Mesenchymal stem cell (in vitro differentiated cells and primary cell): ENCODE results near the gene GRAP2.
"Not testable (repeated sequence)": the region's sequence is repeated elsewhere in the genome, so short reads cannot be mapped to it uniquely, and the experiment has no call there.

Experiments
- DNase-seq: peaks from one replicate; pipeline ENCODE4 v3.0.0-alpha.2; 2013
- H2AFZ ChIP-seq: one replicate; pipeline ENCODE4 v1.6.1; 2013; ENCODE audit warnings: low read depth, mild to moderate bottlenecking, control low read depth, inconsistent platforms, low read length, moderate library complexity
- H2AK5ac ChIP-seq: 2 replicates; pipeline ENCODE4 v1.6.1; 2013; ENCODE audit warnings: low read length, moderate library complexity, mild to moderate bottlenecking, inconsistent platforms; ENCODE audit not compliant: severe bottlenecking
- H2BK120ac ChIP-seq: one replicate; pipeline ENCODE4 v1.6.1; 2013; ENCODE audit warnings: low read depth, mild to moderate bottlenecking, inconsistent platforms, low read length, moderate library complexity
- H2BK12ac ChIP-seq, 2 experiments: one replicate each; pipeline ENCODE4 v1.6.1; 2013; ENCODE audit warnings: inconsistent platforms in 2 of 2, low read length in 2 of 2, mild to moderate bottlenecking in 2 of 2, moderate library complexity in 2 of 2, control low read depth in 1 of 2
- H2BK15ac ChIP-seq: one replicate; pipeline ENCODE4 v1.6.1; 2013; ENCODE audit warnings: mild to moderate bottlenecking, low read depth, inconsistent platforms; ENCODE audit not compliant: poor library complexity, severe bottlenecking
- H2BK5ac ChIP-seq: 2 replicates; pipeline ENCODE4 v1.6.1; 2013; ENCODE audit warnings: low read depth, mild to moderate bottlenecking, low read length, control low read depth, inconsistent platforms; ENCODE audit not compliant: poor library complexity, severe bottlenecking
- H3K14ac ChIP-seq, 2 experiments: one replicate each; pipeline ENCODE4 v1.6.1; 2013; ENCODE audit warnings: inconsistent platforms in 2 of 2, low read length in 2 of 2, control low read depth in 1 of 2, mild to moderate bottlenecking in 1 of 2, moderate library complexity in 1 of 2
- H3K18ac ChIP-seq, 2 experiments: one replicate each; pipeline ENCODE4 v1.6.1; 2013; ENCODE audit warnings: inconsistent platforms in 2 of 2, low read length in 2 of 2, control low read depth in 1 of 2, low read depth in 1 of 2, mild to moderate bottlenecking in 1 of 2
- H3K23ac ChIP-seq, 2 experiments: one replicate each; pipeline ENCODE4 v1.6.1; 2013; ENCODE audit warnings: inconsistent platforms in 2 of 2, low read length in 2 of 2, mild to moderate bottlenecking in 2 of 2, moderate library complexity in 2 of 2, control low read depth in 1 of 2
- H3K27ac ChIP-seq: 2 replicates; pipeline ENCODE4 v1.5.1; 2013; ENCODE audit warnings: mild to moderate bottlenecking, moderate library complexity, low read length, control low read depth, inconsistent platforms; ENCODE audit not compliant: poor library complexity, severe bottlenecking
- H3K27me3 ChIP-seq, 2 experiments: 2 replicates each; pipeline versions ENCODE4 v1.6.1 to v1.7.0; 2013; ENCODE audit warnings: low read length in 2 of 2, mild to moderate bottlenecking in 2 of 2, moderate library complexity in 2 of 2, control low read depth in 1 of 2, inconsistent platforms in 1 of 2; ENCODE audit not compliant: control insufficient read depth in 1 of 2, insufficient read depth in 1 of 2
- H3K36me3 ChIP-seq, 2 experiments: 2 replicates each; pipeline versions ENCODE4 v1.6.1 to v1.7.0; 2013; ENCODE audit warnings: low read length in 2 of 2, control low read depth in 1 of 2, inconsistent platforms in 1 of 2, low read depth in 1 of 2, mild to moderate bottlenecking in 1 of 2; ENCODE audit not compliant: insufficient read depth in 2 of 2, control insufficient read depth in 1 of 2
- H3K4ac ChIP-seq, 2 experiments: one replicate each; pipeline ENCODE4 v1.6.1; 2013; ENCODE audit warnings: inconsistent platforms in 2 of 2, low read length in 2 of 2, mild to moderate bottlenecking in 2 of 2, moderate library complexity in 2 of 2, control low read depth in 1 of 2, low read depth in 1 of 2
- H3K4me1 ChIP-seq: 2 replicates; pipeline ENCODE4 v1.6.1; 2013; ENCODE audit warnings: low read depth, low read length, control low read depth; ENCODE audit not compliant: control insufficient read depth, insufficient read depth
- H3K4me2 ChIP-seq: 2 replicates; pipeline ENCODE4 v1.6.1; 2013; ENCODE audit warnings: low read length, mild to moderate bottlenecking, inconsistent platforms; ENCODE audit not compliant: poor library complexity, severe bottlenecking
- H3K4me3 ChIP-seq, 2 experiments: 2 replicates each; pipeline versions ENCODE4 v1.5.1 to v1.7.0; 2013; ENCODE audit warnings: low read length in 2 of 2, mild to moderate bottlenecking in 2 of 2, control low read depth in 1 of 2, low read depth in 1 of 2; ENCODE audit not compliant: insufficient read depth in 1 of 2
- H3K79me1 ChIP-seq: replicated peaks from 2 replicates; pipeline ENCODE4 v1.6.1; 2013; ENCODE audit warnings: mild to moderate bottlenecking, control low read depth, low read length, inconsistent platforms; ENCODE audit not compliant: poor library complexity, severe bottlenecking
- H3K9ac ChIP-seq: 2 replicates; pipeline ENCODE4 v1.7.0; 2013; ENCODE audit warnings: mild to moderate bottlenecking, low read length, moderate library complexity
- H3K9me3 ChIP-seq: 2 replicates; pipeline ENCODE4 v1.7.0; 2013; ENCODE audit warnings: mild to moderate bottlenecking, low read length; ENCODE audit not compliant: control insufficient read depth
- H4K8ac ChIP-seq: one replicate; pipeline ENCODE4 v1.6.1; 2013; ENCODE audit warnings: inconsistent platforms, mild to moderate bottlenecking, low read length, moderate library complexity
- H4K91ac ChIP-seq: one replicate; pipeline ENCODE4 v1.6.1; 2013; ENCODE audit warnings: mild to moderate bottlenecking, low read length, inconsistent platforms
- WGBS: methylation state at CpG from one replicate; pipeline ENCODE4 v1.1.7; 2013; ENCODE audit warnings: mixed read lengths; 5-methylcytosine and 5-hydroxymethylcytosine counted together

The GRAP2 gene

GRCh38 chr22:39880722-39881121, 20.2 kb upstream of the GRAP2 start:
- Histone ChIP-seq H3K23ac (no peak overlapping the region), H3K9me3 (no peaks in the 10 kb centered on the region), H3K4me2 (no peak overlapping the region), H3K14ac (no peak overlapping the region), H2AFZ (no peak overlapping the region), H3K27me3 (peaks cover 13 to 18% of the 10 kb centered on the region in 2 experiments), H2BK120ac (no peak overlapping the region), H2BK5ac (no peak overlapping the region), H3K18ac (no peak overlapping the region), H2BK12ac (no peak overlapping the region), H3K4me3 (no peak overlapping the region), H3K9ac (no peak overlapping the region), H3K79me1 (no peaks in the 10 kb centered on the region), H3K36me3 (no peaks in the 10 kb centered on the region), H3K4ac (no peak overlapping the region), H2BK15ac (no peak overlapping the region), H4K91ac (no peak overlapping the region), H3K4me1 (no peaks in the 10 kb centered on the region), H3K27ac (no peak overlapping the region), H2AK5ac (no peak overlapping the region), H4K8ac (no peak overlapping the region)
- DNase-seq, result no peak

DNA sequence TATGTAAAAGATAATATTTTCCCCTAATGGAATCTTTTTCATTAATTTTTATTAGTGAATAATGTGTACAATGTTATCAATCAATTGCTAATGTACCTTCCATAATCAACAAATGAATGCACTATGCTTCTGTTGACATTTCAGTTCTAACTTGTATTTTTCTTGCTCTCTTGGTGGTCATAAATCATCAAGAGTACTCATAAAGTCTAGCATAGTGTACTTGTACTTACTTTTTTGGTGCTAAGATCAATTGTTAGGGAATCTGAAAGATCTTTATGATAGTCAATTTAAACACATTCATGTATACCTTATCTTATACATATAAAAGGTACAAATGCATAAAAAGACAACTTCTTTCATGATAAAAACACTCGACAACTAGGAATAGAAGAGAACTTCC, 17.8 kb upstream of the GRAP2 start:
- Histone ChIP-seq H3K9me3 (no peaks in the 10 kb centered on the region), H3K23ac (no peak overlapping the region), H2BK120ac (no peak overlapping the region), H2BK12ac (no peak overlapping the region), H3K9ac (no peak overlapping the region), H2AFZ (no peak overlapping the region), H4K8ac (no peak overlapping the region), H2AK5ac (no peak overlapping the region), H3K4ac (no peak overlapping the region), H3K14ac (no peak overlapping the region), H2BK15ac (no peak overlapping the region), H3K36me3 (no peaks in the 10 kb centered on the region), H3K27ac (no peak overlapping the region), H3K4me1 (no peaks in the 10 kb centered on the region), H3K4me3 (no peak overlapping the region), H3K79me1 (no peaks in the 10 kb centered on the region), H3K4me2 (no peak overlapping the region), H2BK5ac (no peak overlapping the region), H4K91ac (no peak overlapping the region), H3K18ac (no peak overlapping the region), H3K27me3 (peaks cover 7 to 14% of the 10 kb centered on the region in 2 experiments)
- DNase-seq, result no peak
- WGBS, result 94% methylated on average over 1 of the region's 1 CpG

GRCh38 chr22:39889924-39890323, 11.0 kb upstream of the GRAP2 start:
- H3K27me3 ChIP-seq, result peaks cover 3 to 35% of the 10 kb centered on the region in 2 experiments
- not testable (repeated sequence) for DNase-seq, H2BK5ac ChIP-seq, H4K8ac ChIP-seq, H3K18ac ChIP-seq, H3K9ac ChIP-seq, H3K4me1 ChIP-seq, H3K4me2 ChIP-seq, H2BK120ac ChIP-seq, H3K79me1 ChIP-seq, H3K36me3 ChIP-seq, H4K91ac ChIP-seq, H2BK12ac ChIP-seq, H2AK5ac ChIP-seq, H3K4me3 ChIP-seq, H3K9me3 ChIP-seq, H3K4ac ChIP-seq, H3K23ac ChIP-seq, H2AFZ ChIP-seq, H3K14ac ChIP-seq, H3K27ac ChIP-seq, H2BK15ac ChIP-seq
- WGBS, result no CpG with 5 or more reads among the region's 3 CpGs

- Histone ChIP-seq H3K4me2 (no peak within 1 kb of the TSS), H3K18ac (no peak within 1 kb of the TSS), H2AFZ (no peak within 1 kb of the TSS), H2BK15ac (no peak within 1 kb of the TSS), H3K36me3 (no peaks in the 10 kb centered on the region), H3K27ac (no peak within 1 kb of the TSS), H3K4ac (no peak within 1 kb of the TSS), H3K9ac (no peak within 1 kb of the TSS), H3K79me1 (no peaks in the 10 kb centered on the region), H3K27me3 (peaks cover 20 to 42% of the 10 kb centered on the region in 2 experiments), H3K4me3 (no peak within 1 kb of the TSS), H2BK5ac (no peak within 1 kb of the TSS), H2BK12ac (no peak within 1 kb of the TSS), H3K14ac (no peak within 1 kb of the TSS), H4K8ac (no peak within 1 kb of the TSS), H3K4me1 (no peaks in the 10 kb centered on the region), H3K23ac (no peak within 1 kb of the TSS), H3K9me3 (no peaks in the 10 kb centered on the region), H4K91ac (no peak within 1 kb of the TSS), H2AK5ac (no peak within 1 kb of the TSS), H2BK120ac (no peak within 1 kb of the TSS)
- DNase-seq, result no peak
- 70% methylated on average over 13 of the region's 20 CpGs for WGBS
These were observed 7.4 kb upstream of the GRAP2 start, which contains the start of gene ENTHD1 for GRCh38 chr22:39893526-39893925. Gene ENTHD1, minus strand, starts transcription at chr22:39893760. Its CDS starts 6,012 bp downstream, at chr22:39887748.
